Activated T-cell treated with anti-CD3 and anti-CD28 coated beads, Interleukin-2, amount 50 U/mL, for 4 hours (primary cell): ENCODE results near the gene PIN4. TPM values are rescaled to one million over a fixed set of nuclear protein-coding genes. Genes with fewer than 3 reads are reported as not detected.

ENCODE experiments used
- ATAC-seq, 2 donors: fragments of 200-7000 bp; cut with Tn5 transposase; one replicate each; pipeline ENCODE4 v1.10.0; 2021
- DNase-seq: peaks from one replicate; pipeline ENCODE4 v3.0.0-alpha.2; 2020
- H3K27me3 Mint-ChIP-seq: one replicate; pipeline ENCODE4 v1.8.0; 2021; ENCODE audit warnings: low read depth, mixed read lengths
- H3K36me3 Mint-ChIP-seq: one replicate; pipeline ENCODE4 v1.8.0; 2022; ENCODE audit warnings: mixed read lengths; ENCODE audit not compliant: insufficient read depth
- H3K4me1 Mint-ChIP-seq: one replicate; pipeline ENCODE4 v1.8.0; 2021; ENCODE audit warnings: low read depth, mixed read lengths
- H3K4me3 Mint-ChIP-seq: one replicate; pipeline ENCODE4 v1.8.0; 2021; ENCODE audit warnings: mild to moderate bottlenecking, moderate library complexity, mixed read lengths
- H3K9me3 Mint-ChIP-seq: one replicate; pipeline ENCODE4 v1.8.0; 2021; ENCODE audit warnings: mixed read lengths
- total RNA-seq, 3 donors: library from RNA; stranded (reverse); gene quantifications; one replicate each; pipeline ENCODE4 v1.2.1, GENCODE V29; 2021

PIN4 gene
- total RNA-seq, 3 donors from 2014 or later: 2.8 to 5.5 (median 5.0) TPM

DNA sequence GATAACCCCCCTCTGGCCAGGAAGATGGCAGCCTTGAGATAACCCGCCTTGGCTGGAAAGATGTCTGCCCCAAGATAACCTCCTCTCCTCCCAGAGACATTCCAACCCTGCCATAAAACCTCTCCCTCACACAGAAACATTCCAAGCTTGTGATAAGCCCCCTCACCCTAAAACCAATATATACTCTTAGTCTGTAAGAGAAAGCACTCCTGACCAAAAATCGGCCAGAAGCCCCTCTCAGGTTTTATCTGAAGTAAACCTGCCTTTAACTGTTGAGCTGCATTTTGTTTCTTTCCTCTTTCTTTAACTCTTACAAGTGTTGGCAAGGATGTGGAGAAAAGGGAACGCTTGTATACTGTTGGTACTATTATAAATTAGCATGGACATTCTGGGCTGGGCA, 48.7 kb downstream of the PIN4 start:
- no peaks in the 10 kb centered on the region for H3K9me3 Mint-ChIP-seq
- H3K4me3 Mint-ChIP-seq: no peak overlapping the region
- ATAC-seq (no peak), DNase-seq (no peak)
- no peaks in the 10 kb centered on the region for H3K4me1 Mint-ChIP-seq
- H3K36me3 Mint-ChIP-seq: peaks cover 5% of the 10 kb centered on the region
- H3K27me3 Mint-ChIP-seq: no peaks in the 10 kb centered on the region

DNA sequence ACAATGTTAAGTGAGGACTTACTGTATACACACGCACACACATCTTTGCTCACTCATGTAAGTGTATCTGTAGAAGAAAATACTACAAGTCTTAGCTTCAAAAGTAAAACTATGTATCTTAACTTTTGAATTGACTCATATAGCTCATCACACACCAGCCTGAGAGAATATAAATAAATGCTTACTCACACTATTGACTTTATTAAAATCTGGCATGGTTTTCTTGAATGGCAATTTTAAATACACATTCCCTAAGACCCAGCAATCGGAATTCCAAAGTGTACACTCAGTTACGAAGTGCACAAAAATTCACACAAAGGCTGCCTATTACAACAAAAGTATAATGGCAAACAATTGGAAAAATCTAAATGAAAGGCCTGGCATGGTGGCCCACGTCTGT, 55.3 kb downstream of the PIN4 start:
- no peak for DNase-seq
- no peaks in the 10 kb centered on the region for H3K9me3 Mint-ChIP-seq
- no peaks in the 10 kb centered on the region for H3K36me3 Mint-ChIP-seq
- peaks cover 3% of the 10 kb centered on the region for H3K4me1 Mint-ChIP-seq
- H3K4me3 Mint-ChIP-seq: no peak overlapping the region
- H3K27me3 Mint-ChIP-seq: no peaks in the 10 kb centered on the region
- no peak for ATAC-seq

GRCh38 chrX:72238183-72238582, 56.6 kb downstream of the PIN4 start:
- DNase-seq: no peak
- H3K9me3 Mint-ChIP-seq: no peaks in the 10 kb centered on the region

GRCh38 chrX:72238721-72239475, 57.3 kb downstream of the PIN4 start, which contains the start of gene ERCC6L:
TSS of gene ERCC6L (minus strand) at chrX:72239027. CDS start at chrX:72238911, 116 bp downstream.
- Mint-ChIP-seq H3K27me3 (no peaks in the 10 kb centered on the region), H3K9me3 (no peaks in the 10 kb centered on the region), H3K4me1 (peaks cover 3% of the 10 kb centered on the region), H3K4me3 (peak within 1 kb of the TSS; percentile 72), H3K36me3 (no peaks in the 10 kb centered on the region)
- DNase-seq (peak; percentile 75), ATAC-seq (peak; percentile 93 to 97)

More at GRCh38 chrX:72238183-72238582, 56.6 kb downstream of the PIN4 start:
- H3K4me3 Mint-ChIP-seq: peak overlapping the region; percentile 72
- H3K4me1 Mint-ChIP-seq: peaks cover 3% of the 10 kb centered on the region
- no peaks in the 10 kb centered on the region for H3K36me3 Mint-ChIP-seq
- no peak for ATAC-seq
- H3K27me3 Mint-ChIP-seq: no peaks in the 10 kb centered on the region

- Mint-ChIP-seq H3K4me3 (no peak overlapping the region), H3K4me1 (peaks cover 3% of the 10 kb centered on the region), H3K9me3 (no peaks in the 10 kb centered on the region), H3K36me3 (no peaks in the 10 kb centered on the region), H3K27me3 (no peaks in the 10 kb centered on the region)
- DNase-seq (no peak), ATAC-seq (no peak)
Observed at GRCh38 chrX:72240976-72241375, 59.4 kb downstream of the PIN4 start.

- Mint-ChIP-seq H3K4me3 (no peak overlapping the region), H3K4me1 (peaks cover 2% of the 10 kb centered on the region), H3K9me3 (no peaks in the 10 kb centered on the region), H3K27me3 (no peaks in the 10 kb centered on the region), H3K36me3 (no peaks in the 10 kb centered on the region)
- no peak for DNase-seq
- no peak for ATAC-seq
Observed at GRCh38 chrX:72243472-72243871, 61.9 kb downstream of the PIN4 start.

DNA sequence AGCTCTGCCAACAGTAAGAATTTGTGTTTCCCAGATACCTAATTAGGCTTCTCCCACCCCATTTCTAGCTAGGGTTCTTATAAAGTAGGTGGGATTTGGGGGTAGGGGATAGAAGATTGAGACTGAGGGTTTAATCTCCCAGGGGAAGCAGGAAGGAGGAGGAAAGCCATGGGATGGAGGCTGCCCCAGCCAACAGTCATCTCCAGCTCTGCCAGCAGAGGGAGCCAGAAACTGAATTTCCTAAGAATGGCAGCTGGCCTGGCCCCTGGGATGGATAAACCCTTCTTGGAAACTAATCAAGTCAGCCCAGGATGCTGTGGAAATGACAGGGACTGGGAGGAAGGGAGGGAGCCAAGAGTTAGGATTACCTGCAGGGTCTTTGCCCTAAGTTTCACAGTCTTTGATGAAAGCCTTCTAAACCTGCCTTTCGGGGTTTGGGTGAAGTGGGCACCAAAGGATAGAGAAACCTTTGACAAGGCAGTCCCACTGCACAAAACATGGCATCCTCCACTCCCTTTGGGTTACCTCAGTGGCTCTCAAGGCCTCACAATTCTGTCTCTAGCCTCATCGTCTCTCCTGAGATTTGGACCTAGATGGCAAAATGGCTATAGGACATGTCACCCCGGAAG, 64.0 kb downstream of the PIN4 start:
- H3K9me3 Mint-ChIP-seq: no peaks in the 10 kb centered on the region
- no peaks in the 10 kb centered on the region for H3K4me1 Mint-ChIP-seq
- ATAC-seq: peak; percentile 34 to 61
- no peak overlapping the region for H3K4me3 Mint-ChIP-seq
- H3K36me3 Mint-ChIP-seq: no peaks in the 10 kb centered on the region
- H3K27me3 Mint-ChIP-seq: no peaks in the 10 kb centered on the region
- peak; percentile 47 for DNase-seq

DNA sequence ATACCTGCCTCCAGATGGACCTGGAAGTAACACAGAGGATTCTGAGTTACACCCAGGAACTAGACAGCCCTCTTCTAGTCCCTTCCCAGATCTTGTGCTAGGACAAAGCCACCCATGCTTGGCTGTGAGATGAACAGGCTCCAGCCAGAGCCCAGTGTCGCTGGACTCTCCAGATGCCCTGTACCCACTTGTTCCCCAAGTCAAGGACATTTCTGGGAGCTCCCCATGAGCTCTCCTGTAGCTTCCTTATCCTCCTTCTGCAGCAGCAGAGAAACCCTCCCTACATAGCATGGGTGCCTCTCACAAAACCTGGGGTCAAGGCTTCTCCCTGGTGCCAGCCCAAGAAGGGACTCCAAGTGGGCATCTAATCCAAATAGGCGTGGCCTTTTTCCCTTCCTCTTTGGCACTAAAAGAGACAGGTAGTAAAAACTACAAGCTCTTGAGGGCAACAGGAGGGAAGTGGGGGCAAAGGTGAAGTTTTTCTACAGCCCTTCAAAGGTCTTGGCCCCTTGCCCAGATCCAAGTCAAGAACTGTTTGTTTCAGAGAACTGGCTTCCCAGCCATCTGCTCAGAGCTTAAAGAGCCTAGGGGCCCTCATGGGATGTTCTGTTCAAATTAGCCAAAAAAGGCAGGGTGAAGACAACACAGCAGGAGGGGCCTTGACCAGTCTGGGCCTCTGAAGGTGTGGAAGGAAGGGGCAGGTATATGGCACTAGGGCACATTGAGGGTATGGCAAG, 65.8 kb downstream of the PIN4 start:
- Mint-ChIP-seq H3K4me3 (no peak overlapping the region), H3K4me1 (no peaks in the 10 kb centered on the region), H3K9me3 (no peaks in the 10 kb centered on the region), H3K36me3 (no peaks in the 10 kb centered on the region), H3K27me3 (no peaks in the 10 kb centered on the region)
- ATAC-seq: no peak
- no peak for DNase-seq

Other genes starting within 250 kb of the PIN4 start
- under 1 TPM; 0.25 to 0.63 (median 0.45) TPM for gene RTL5, start 49.8 kb upstream of the PIN4 start, total RNA-seq
- 1 to 10 TPM; 2.9 to 4.7 (median 4.3) TPM for gene ERCC6L, start 57.3 kb downstream of the PIN4 start, total RNA-seq
- 1,000 to 10,000 TPM; 1,059 to 1,737 (median 1,063) TPM for gene RPS4X, start 95.5 kb downstream of the PIN4 start, total RNA-seq
- gene CITED1, start 124.2 kb downstream of the PIN4 start, total RNA-seq: not detected